GM12878 (cell line): ENCODE data around the gene EWSR1.

ENCODE experiments used
- ASH2L ChIP-seq: fragments of 300-600, 200-600 bp; sonication (generic); IDR thresholded peaks from 2 replicates; pipeline ENCODE4 v1.6.1; 2017; ENCODE audit warnings: low read depth, mild to moderate bottlenecking, borderline replicate concordance
- BRCA1 ChIP-seq: IDR thresholded peaks from 2 replicates; pipeline ENCODE4 v1.6.1; 2011; ENCODE audit warnings: low read depth, low read length, improper control_type of control experiment
- CREM ChIP-seq: IDR thresholded peaks from 2 replicates; pipeline ENCODE4 v1.6.1; 2014; ENCODE audit warnings: antibody characterized with exemption, low read depth
- FOXM1 ChIP-seq: IDR thresholded peaks from 2 replicates; pipeline ENCODE4 v1.6.1; 2012; ENCODE audit warnings: low read depth, mild to moderate bottlenecking, inconsistent platforms, low read length, moderate library complexity
- HCFC1 ChIP-seq: fragments of 150-350 bp; IDR thresholded peaks from 2 replicates; pipeline ENCODE4 v1.6.1; 2014; ENCODE audit warnings: low read length
- NBN ChIP-seq: fragments of 450-650 bp; IDR thresholded peaks from 2 replicates; pipeline ENCODE4 v1.6.1; 2016
- POLR2A ChIP-seq: IDR thresholded peaks from 2 replicates; pipeline ENCODE4 v1.6.1; 2011; ENCODE audit warnings: low read depth, mild to moderate bottlenecking, low read length
- RCOR1 ChIP-seq: conservative IDR thresholded peaks from 2 replicates; pipeline ENCODE4 v1.6.1; 2012; ENCODE audit warnings: low read depth, low read length, improper control_type of control experiment
- SP1 ChIP-seq: IDR thresholded peaks from one replicate; pipeline ENCODE4 v1.6.1; 2011; ENCODE audit warnings: low read depth, low read length
- TAF1 ChIP-seq: IDR thresholded peaks from 2 replicates; pipeline ENCODE4 v1.6.1; 2011; ENCODE audit warnings: mild to moderate bottlenecking, low read depth, low read length, borderline replicate concordance
- YY1 ChIP-seq: IDR thresholded peaks from 2 replicates; pipeline ENCODE4 v1.6.1; 2011; ENCODE audit warnings: low read depth, mild to moderate bottlenecking, low read length
- TF ChIP-seq, protein P1 (sequence below): IDR thresholded peaks from 2 replicates; pipeline ENCODE4 v1.6.1; 2012; ENCODE audit warnings: improper control_type of control experiment, low read depth, low read length; ENCODE audit not compliant: insufficient replicate concordance
- TF ChIP-seq, protein P2 (sequence below), 3 experiments: IDR thresholded peaks in 2 of 3; conservative IDR thresholded peaks in 1 of 3; 2 replicates each; pipeline ENCODE4 v1.5.1; 2011; ENCODE audit warnings: low read depth in 3 of 3, low read length in 3 of 3, mild to moderate bottlenecking in 3 of 3, control low read depth in 2 of 3, moderate library complexity in 2 of 3, inconsistent platforms in 1 of 3, mixed read lengths in 1 of 3; ENCODE audit not compliant: control insufficient read depth in 2 of 3, insufficient read depth in 1 of 3; ENCODE audit errors: extremely low read depth in 1 of 3

DNA sequence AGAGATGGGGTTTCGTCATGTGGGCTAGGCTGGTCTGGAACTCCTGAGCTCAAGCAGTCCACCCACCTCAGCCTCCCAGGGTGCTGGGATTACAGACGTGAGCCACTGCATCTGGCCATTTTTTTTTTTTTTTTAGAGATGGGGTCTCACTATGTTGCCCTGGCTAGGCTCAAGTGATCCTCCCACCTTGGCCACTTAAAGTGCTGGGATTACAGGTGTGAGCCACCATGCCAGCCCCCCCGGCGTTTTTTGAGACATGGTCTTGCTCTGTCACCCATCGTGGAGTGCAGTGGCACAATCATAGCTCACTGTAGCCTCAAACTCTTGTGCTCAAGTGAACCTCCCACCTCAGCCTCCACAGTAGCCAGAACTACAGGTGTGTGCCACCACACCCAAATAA is 16.8 kb upstream of the EWSR1 start:
- TF ChIP-seq, protein P1, sequence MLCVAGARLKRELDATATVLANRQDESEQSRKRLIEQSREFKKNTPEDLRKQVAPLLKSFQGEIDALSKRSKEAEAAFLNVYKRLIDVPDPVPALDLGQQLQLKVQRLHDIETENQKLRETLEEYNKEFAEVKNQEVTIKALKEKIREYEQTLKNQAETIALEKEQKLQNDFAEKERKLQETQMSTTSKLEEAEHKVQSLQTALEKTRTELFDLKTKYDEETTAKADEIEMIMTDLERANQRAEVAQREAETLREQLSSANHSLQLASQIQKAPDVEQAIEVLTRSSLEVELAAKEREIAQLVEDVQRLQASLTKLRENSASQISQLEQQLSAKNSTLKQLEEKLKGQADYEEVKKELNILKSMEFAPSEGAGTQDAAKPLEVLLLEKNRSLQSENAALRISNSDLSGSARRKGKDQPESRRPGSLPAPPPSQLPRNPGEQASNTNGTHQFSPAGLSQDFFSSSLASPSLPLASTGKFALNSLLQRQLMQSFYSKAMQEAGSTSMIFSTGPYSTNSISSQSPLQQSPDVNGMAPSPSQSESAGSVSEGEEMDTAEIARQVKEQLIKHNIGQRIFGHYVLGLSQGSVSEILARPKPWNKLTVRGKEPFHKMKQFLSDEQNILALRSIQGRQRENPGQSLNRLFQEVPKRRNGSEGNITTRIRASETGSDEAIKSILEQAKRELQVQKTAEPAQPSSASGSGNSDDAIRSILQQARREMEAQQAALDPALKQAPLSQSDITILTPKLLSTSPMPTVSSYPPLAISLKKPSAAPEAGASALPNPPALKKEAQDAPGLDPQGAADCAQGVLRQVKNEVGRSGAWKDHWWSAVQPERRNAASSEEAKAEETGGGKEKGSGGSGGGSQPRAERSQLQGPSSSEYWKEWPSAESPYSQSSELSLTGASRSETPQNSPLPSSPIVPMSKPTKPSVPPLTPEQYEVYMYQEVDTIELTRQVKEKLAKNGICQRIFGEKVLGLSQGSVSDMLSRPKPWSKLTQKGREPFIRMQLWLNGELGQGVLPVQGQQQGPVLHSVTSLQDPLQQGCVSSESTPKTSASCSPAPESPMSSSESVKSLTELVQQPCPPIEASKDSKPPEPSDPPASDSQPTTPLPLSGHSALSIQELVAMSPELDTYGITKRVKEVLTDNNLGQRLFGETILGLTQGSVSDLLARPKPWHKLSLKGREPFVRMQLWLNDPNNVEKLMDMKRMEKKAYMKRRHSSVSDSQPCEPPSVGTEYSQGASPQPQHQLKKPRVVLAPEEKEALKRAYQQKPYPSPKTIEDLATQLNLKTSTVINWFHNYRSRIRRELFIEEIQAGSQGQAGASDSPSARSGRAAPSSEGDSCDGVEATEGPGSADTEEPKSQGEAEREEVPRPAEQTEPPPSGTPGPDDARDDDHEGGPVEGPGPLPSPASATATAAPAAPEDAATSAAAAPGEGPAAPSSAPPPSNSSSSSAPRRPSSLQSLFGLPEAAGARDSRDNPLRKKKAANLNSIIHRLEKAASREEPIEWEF, result no peak
- TF ChIP-seq POLR2A (no peak), NBN (no peak), TAF1 (no peak), HCFC1 (no peak), RCOR1 (no peak), CREM (no peak), FOXM1 (no peak), SP1 (no peak), ASH2L (no peak), YY1 (no peak), BRCA1 (no peak)
- TF ChIP-seq, protein P2, sequence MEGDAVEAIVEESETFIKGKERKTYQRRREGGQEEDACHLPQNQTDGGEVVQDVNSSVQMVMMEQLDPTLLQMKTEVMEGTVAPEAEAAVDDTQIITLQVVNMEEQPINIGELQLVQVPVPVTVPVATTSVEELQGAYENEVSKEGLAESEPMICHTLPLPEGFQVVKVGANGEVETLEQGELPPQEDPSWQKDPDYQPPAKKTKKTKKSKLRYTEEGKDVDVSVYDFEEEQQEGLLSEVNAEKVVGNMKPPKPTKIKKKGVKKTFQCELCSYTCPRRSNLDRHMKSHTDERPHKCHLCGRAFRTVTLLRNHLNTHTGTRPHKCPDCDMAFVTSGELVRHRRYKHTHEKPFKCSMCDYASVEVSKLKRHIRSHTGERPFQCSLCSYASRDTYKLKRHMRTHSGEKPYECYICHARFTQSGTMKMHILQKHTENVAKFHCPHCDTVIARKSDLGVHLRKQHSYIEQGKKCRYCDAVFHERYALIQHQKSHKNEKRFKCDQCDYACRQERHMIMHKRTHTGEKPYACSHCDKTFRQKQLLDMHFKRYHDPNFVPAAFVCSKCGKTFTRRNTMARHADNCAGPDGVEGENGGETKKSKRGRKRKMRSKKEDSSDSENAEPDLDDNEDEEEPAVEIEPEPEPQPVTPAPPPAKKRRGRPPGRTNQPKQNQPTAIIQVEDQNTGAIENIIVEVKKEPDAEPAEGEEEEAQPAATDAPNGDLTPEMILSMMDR (IDR thresholded peaks at IDR 0.05 in 2 of 3, conservative IDR thresholded peaks at IDR 0.05 in 1 of 3; ENCODE audit: control insufficient read depth in 2 of 3, extremely low read depth in 1 of 3, insufficient read depth in 1 of 3, low read depth in 3 of 3, low read length in 3 of 3), result no peak
